GM12864 (cell line): ENCODE measurements around the gene LBH.

ENCODE experiments used
- DNase-seq: peaks from one replicate; pipeline ENCODE4 v3.0.0-alpha.2; 2011; ENCODE audit warnings: low read depth
- H3K4me3 ChIP-seq: 2 replicates; pipeline ENCODE4 v1.5.1; 2011; ENCODE audit warnings: mild to moderate bottlenecking, low read depth, low read length, control low read depth
- CTCF ChIP-seq: IDR thresholded peaks from 2 replicates; pipeline ENCODE4 v1.5.1; 2011; ENCODE audit warnings: low read depth, mild to moderate bottlenecking, moderate library complexity, low read length, control low read depth, inconsistent platforms; ENCODE audit errors: missing control alignments

The LBH gene

GRCh38 chr2:30252723-30253701, 21.7 kb downstream of the LBH start:
- DNase-seq: no peak
- TF ChIP-seq CTCF: no peak
- H3K4me3 ChIP-seq: no peak overlapping the region

GRCh38 chr2:30253873-30254684, 22.7 kb downstream of the LBH start:
- H3K4me3 ChIP-seq: no peak overlapping the region

GRCh38 chr2:30254685-30255001, 23.3 kb downstream of the LBH start:
- no peak for TF ChIP-seq CTCF
- no peak for DNase-seq
- H3K4me3 ChIP-seq: no peak overlapping the region

More at GRCh38 chr2:30253873-30254684, 22.7 kb downstream of the LBH start:
- DNase-seq: no peak
- TF ChIP-seq CTCF: no peak

GRCh38 chr2:30255026-30255425, 23.7 kb downstream of the LBH start:
- TF ChIP-seq CTCF: no peak
- no peak overlapping the region for H3K4me3 ChIP-seq
- no peak for DNase-seq

GRCh38 chr2:30255466-30256408, 24.4 kb downstream of the LBH start:
- no peak for DNase-seq
- H3K4me3 ChIP-seq: no peak overlapping the region
- no peak for TF ChIP-seq CTCF
